ENCODE measurements around the gene TUBB2B.
A peak's percentile ranks its signal among the peaks of the same experiment; 100 is the strongest.
"Not testable (repeated sequence)": the region's sequence is repeated elsewhere in the genome, so short reads cannot be mapped to it uniquely, and the experiment has no call there.

TUBB2B gene

DNA sequence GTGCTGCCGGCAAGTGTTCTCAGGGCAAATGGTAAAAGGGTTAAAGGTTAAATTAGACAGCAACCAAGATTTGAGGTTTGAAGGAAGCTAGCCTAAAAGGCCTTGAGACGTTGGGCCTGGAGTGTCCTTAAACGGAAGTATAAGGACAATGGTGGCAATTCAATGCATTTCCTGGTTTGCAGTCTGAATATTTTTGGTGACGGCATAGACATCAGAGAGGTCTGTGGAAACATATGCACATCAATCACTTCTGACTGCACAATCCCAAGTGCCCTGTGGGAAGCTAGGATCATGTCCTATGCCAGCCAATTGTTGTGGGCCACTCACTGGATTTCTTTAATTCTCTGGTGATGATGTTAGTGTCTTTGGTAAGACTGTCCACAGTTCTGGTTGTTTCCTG, 44.4 kb downstream of the TUBB2B start:
- no peak for DNase-seq

DNA sequence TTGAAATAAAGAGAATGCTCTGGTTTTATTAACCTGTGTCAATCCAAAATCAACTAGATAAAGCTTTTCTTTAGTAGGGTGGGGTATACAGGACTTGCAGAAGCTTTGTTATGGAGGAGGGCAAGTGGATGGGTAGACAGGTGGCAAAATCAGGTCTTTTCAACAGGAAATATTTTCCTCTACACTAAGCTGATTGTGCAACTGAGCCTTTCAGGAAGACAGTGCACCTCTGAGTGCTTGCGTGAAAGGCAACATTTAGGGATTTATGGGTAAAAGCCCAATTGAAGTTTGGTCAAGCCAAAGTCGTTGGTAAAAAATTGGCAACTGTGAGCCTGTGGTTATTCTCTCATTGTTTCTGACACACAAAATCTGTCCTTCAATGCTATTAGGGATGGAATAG, 46.3 kb downstream of the TUBB2B start:
- no peak for DNase-seq

- not testable (repeated sequence) for DNase-seq
Measured at GRCh38 chr6:3179945-3180344, 47.5 kb downstream of the TUBB2B start.

- DNase-seq: not testable (repeated sequence)
Measured at GRCh38 chr6:3178666-3179065, 48.8 kb downstream of the TUBB2B start.

- peak in 1 of 2 donors; percentile 50 for DNase-seq
Measured at GRCh38 chr6:3176562-3177355, 50.7 kb downstream of the TUBB2B start.

DNA sequence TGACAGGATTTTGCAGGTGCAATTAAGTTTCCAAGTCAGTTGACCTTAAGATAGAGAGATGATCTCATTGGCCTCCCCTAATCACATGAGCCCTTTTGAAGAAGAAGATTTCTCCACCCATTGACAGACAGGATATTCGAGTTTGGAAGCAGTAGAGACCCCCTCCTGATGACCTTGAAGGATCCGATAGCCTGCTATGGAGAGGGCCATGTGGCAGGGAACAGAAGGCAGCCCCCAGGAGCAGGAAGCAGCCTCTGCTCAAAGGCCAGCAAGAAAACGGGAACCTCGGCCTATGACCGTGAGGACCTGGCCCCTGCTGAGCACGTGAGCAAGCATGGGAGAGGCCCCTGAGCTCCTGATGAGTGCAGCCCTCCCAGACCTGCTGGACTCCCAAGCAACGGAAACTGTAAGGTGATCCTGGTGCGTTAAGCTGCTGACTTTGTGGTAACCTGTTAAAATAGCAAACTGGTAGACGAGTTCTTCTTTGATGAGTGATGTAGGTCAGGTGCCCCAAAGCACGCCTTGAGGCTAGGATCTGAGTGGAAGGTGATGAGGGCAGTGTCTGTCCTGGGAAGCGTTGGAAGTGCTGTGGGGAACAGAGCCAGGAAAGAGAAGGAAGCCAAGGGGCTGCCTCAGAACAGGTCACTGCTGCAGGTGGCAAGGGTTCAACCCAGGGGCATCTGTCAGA, 51.6 kb downstream of the TUBB2B start:
- DNase-seq: no peak

Measured in CD4-positive, alpha-beta T cell treated with Interleukin-1 beta for 1 hour (primary cell).